ENCODE results near the gene IWS1.

Gene IWS1

DNA sequence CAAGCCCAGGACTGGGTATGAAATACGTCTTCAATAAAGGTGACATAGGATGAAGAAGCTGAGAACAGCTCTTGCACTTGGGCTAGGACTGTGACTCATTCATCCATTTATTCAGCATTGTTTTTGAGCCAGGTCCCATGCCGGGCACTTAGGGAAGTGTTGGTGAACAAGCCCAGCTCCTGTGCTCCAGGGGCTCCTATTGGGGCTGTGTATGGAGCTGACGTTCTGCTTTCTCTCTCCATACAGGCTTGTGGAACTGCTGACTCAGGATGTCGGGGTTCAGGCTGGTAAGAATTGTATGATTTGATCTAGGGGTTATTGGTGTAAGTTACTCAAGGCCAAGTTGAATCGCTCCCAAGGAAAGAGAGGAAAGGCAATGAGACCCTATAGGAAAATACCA, 33.2 kb upstream of the IWS1 start:
- no peak overlapping the region for H2BK15ac ChIP-seq (replicated peaks; ENCODE audit: low read depth)
- no CpG with 5 or more reads among the region's 5 CpGs for WGBS (ENCODE audit: extremely low coverage, insufficient coverage, low lambda C conversion rate)

DNA sequence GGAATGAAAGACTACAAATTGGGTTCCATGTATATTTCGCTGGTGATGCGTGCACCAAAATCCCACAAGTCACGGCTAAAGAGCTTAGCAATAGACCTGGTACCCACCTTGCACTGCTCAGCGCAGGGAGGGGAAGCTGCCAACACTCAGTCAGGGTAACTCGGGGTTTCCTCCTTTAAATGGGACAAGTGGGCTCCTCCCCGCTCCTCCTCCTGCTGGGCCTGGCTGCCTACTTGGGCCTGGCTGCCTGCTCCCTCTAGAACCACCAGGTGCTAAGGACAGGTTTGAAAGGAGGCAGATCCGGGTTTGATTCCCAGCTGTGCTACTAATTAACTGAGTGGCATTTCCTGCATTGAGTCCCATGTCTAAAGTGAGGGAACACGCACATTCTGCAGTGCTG, 32.6 kb upstream of the IWS1 start:
- no peak overlapping the region for H4K8ac ChIP-seq (ENCODE audit: low read depth, low read length)
- no peak overlapping the region for H3K56ac ChIP-seq (ENCODE audit: low read length)
- no peaks in the 10 kb centered on the region for H3K4me1 ChIP-seq (ENCODE audit: control insufficient read depth, low read depth, low read length)
- H3K36me3 ChIP-seq (ENCODE audit: control insufficient read depth, insufficient read depth, low read length): no peaks in the 10 kb centered on the region
- no peaks in the 10 kb centered on the region for H3K79me2 ChIP-seq (ENCODE audit: control insufficient read depth, insufficient read depth, low read length)
- no peak overlapping the region for H3K9ac ChIP-seq (ENCODE audit: low read length)
- no peak overlapping the region for H2AK5ac ChIP-seq (ENCODE audit: low read length)
- no peak overlapping the region for H2BK120ac ChIP-seq (ENCODE audit: low read depth, low read length)
- no peak overlapping the region for H3K4ac ChIP-seq (ENCODE audit: low read depth, low read length)
- no peak overlapping the region for H3K4me3 ChIP-seq (ENCODE audit: low read length)
- no CpG with 5 or more reads among the region's 8 CpGs for WGBS (ENCODE audit: extremely low coverage, insufficient coverage, low lambda C conversion rate)
- H3K27ac ChIP-seq (ENCODE audit: low read depth, low read length): no peak overlapping the region
- no peak for DNase-seq
- no peak overlapping the region for H2BK5ac ChIP-seq (ENCODE audit: low read length)
- H4K5ac ChIP-seq (ENCODE audit: low read length): no peak overlapping the region
- no peak overlapping the region for H2BK15ac ChIP-seq (replicated peaks; ENCODE audit: low read depth)
- H3K23ac ChIP-seq (ENCODE audit: low read length): no peak overlapping the region
- no peak overlapping the region for H3K18ac ChIP-seq (ENCODE audit: low read length)
- no peak overlapping the region for H3K4me2 ChIP-seq (ENCODE audit: low read length)
- no peaks in the 10 kb centered on the region for H3K79me1 ChIP-seq (ENCODE audit: low read length)
- no peaks in the 10 kb centered on the region for H3K27me3 ChIP-seq (ENCODE audit: insufficient read depth, low read length, poor library complexity)

More for the DNA sequence above, 33.2 kb upstream of the IWS1 start:
- Histone ChIP-seq H3K27ac (ENCODE audit: low read depth, low read length) (no peak overlapping the region), H3K36me3 (ENCODE audit: control insufficient read depth, insufficient read depth, low read length) (no peaks in the 10 kb centered on the region), H3K4me1 (ENCODE audit: control insufficient read depth, low read depth, low read length) (no peaks in the 10 kb centered on the region), H2BK5ac (ENCODE audit: low read length) (no peak overlapping the region), H4K5ac (ENCODE audit: low read length) (no peak overlapping the region), H2AK5ac (ENCODE audit: low read length) (no peak overlapping the region), H3K4me2 (ENCODE audit: low read length) (no peak overlapping the region), H3K18ac (ENCODE audit: low read length) (no peak overlapping the region), H4K8ac (ENCODE audit: low read depth, low read length) (no peak overlapping the region), H3K23ac (ENCODE audit: low read length) (no peak overlapping the region), H3K79me1 (ENCODE audit: low read length) (no peaks in the 10 kb centered on the region), H3K9ac (ENCODE audit: low read length) (no peak overlapping the region), H3K4ac (ENCODE audit: low read depth, low read length) (no peak overlapping the region), H3K56ac (ENCODE audit: low read length) (no peak overlapping the region), H3K4me3 (ENCODE audit: low read length) (no peak overlapping the region), H3K79me2 (ENCODE audit: control insufficient read depth, insufficient read depth, low read length) (no peaks in the 10 kb centered on the region), H2BK120ac (ENCODE audit: low read depth, low read length) (no peak overlapping the region), H3K27me3 (ENCODE audit: insufficient read depth, low read length, poor library complexity) (no peaks in the 10 kb centered on the region)
- DNase-seq: no peak

DNA sequence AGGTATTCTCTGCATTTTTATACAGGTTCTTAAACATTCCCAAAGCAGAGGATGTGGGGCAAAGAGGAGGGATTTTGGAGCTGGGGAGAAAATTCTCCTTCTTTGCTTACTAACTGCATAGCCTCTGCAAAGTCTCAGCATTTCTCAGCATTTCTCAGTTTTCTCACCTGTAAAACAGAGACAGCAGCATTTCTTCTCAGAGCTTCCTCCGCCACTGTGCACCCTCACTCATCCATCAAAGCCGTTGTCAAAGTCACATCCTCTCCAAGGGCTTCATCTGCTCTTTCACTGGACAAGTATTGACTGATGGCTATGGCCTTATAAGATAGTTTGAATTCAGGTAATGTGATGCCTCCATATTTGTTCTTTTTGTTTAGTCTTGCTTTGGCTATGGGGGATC, 26.6 kb upstream of the IWS1 start:
- Histone ChIP-seq H3K4me2 (ENCODE audit: low read length) (no peak overlapping the region), H2BK15ac (replicated peaks; ENCODE audit: low read depth) (no peak overlapping the region), H3K79me2 (ENCODE audit: control insufficient read depth, insufficient read depth, low read length) (no peaks in the 10 kb centered on the region), H3K23ac (ENCODE audit: low read length) (no peak overlapping the region), H3K18ac (ENCODE audit: low read length) (no peak overlapping the region), H4K8ac (ENCODE audit: low read depth, low read length) (no peak overlapping the region), H3K56ac (ENCODE audit: low read length) (no peak overlapping the region), H3K27me3 (ENCODE audit: insufficient read depth, low read length, poor library complexity) (no peaks in the 10 kb centered on the region), H3K79me1 (ENCODE audit: low read length) (no peaks in the 10 kb centered on the region), H3K4me3 (ENCODE audit: low read length) (no peak overlapping the region), H3K27ac (ENCODE audit: low read depth, low read length) (no peak overlapping the region), H3K4me1 (ENCODE audit: control insufficient read depth, low read depth, low read length) (no peaks in the 10 kb centered on the region), H2BK5ac (ENCODE audit: low read length) (no peak overlapping the region), H3K9ac (ENCODE audit: low read length) (no peak overlapping the region), H2BK120ac (ENCODE audit: low read depth, low read length) (no peak overlapping the region), H4K5ac (ENCODE audit: low read length) (no peak overlapping the region), H2AK5ac (ENCODE audit: low read length) (no peak overlapping the region), H3K4ac (ENCODE audit: low read depth, low read length) (no peak overlapping the region), H3K36me3 (ENCODE audit: control insufficient read depth, insufficient read depth, low read length) (no peaks in the 10 kb centered on the region)
- WGBS (ENCODE audit: extremely low coverage, insufficient coverage, low lambda C conversion rate): no CpG with 5 or more reads among the region's 2 CpGs
- no peak for DNase-seq

DNA sequence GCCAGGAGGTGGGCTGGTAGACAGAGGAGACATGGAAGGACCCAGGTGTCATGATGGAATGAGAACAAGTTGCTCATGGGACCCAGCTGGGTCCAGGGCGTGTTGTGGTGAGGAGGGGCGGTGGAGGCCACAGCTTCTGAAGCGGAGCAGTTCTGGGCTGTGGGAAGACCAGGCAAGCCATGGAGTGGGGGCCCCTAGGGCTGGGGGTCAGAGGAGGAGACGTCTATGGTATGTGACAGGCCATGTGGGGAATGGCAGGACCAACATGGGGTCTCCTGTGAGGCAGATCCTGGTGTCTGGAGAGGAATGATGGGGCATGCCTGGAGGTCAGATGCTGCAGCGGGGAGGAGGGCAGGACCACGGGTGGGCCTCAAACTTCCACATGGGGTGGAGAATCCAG, 26.0 kb upstream of the IWS1 start:
- no peaks in the 10 kb centered on the region for H3K79me1 ChIP-seq (ENCODE audit: low read length)

DNA sequence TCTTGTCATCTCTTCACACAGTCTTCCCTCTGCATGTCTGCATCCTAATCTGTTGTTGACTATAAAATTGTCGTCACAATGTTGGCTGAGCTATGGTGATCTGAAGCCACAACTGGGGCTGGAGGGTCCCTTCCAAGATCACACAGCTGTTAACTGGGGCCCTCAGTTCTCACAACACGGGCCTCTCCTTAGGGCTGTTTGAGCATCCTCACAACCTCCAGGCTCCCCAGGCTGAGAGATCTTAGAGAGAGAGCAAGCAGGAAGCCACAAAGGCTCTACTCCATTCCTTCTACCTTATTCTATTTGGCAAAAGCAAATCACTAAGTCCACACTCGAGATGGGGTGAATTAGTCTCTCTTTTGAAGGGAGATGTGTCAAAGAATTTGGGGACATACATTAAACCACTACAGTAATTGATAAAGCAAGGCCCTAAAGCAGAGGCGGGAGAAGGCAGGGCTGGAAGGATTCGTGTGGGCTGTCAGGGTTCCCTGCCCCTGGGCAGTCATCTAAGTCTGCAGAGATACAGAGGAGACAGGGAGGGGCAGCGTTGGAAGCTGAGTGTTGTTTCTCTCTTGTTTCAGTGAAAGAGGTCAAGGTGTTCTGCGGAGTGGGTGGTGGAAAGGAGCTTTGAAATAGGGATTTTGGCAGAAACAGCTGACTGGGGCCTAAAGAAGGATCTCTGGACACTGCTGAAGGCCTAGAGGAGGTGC, 25.1 kb upstream of the IWS1 start:
- Histone ChIP-seq H3K4me3 (ENCODE audit: low read length) (no peak overlapping the region), H3K36me3 (ENCODE audit: control insufficient read depth, insufficient read depth, low read length) (no peaks in the 10 kb centered on the region), H3K4me2 (ENCODE audit: low read length) (no peak overlapping the region), H4K5ac (ENCODE audit: low read length) (no peak overlapping the region), H3K4me1 (ENCODE audit: control insufficient read depth, low read depth, low read length) (no peaks in the 10 kb centered on the region), H3K79me2 (ENCODE audit: control insufficient read depth, insufficient read depth, low read length) (no peaks in the 10 kb centered on the region), H2AK5ac (ENCODE audit: low read length) (no peak overlapping the region), H2BK120ac (ENCODE audit: low read depth, low read length) (no peak overlapping the region), H3K4ac (ENCODE audit: low read depth, low read length) (no peak overlapping the region), H2BK5ac (ENCODE audit: low read length) (no peak overlapping the region), H4K8ac (ENCODE audit: low read depth, low read length) (no peak overlapping the region), H3K27ac (ENCODE audit: low read depth, low read length) (no peak overlapping the region), H3K23ac (ENCODE audit: low read length) (no peak overlapping the region), H3K79me1 (ENCODE audit: low read length) (no peaks in the 10 kb centered on the region), H2BK15ac (replicated peaks; ENCODE audit: low read depth) (no peak overlapping the region), H3K18ac (ENCODE audit: low read length) (no peak overlapping the region), H3K27me3 (ENCODE audit: insufficient read depth, low read length, poor library complexity) (no peaks in the 10 kb centered on the region), H3K56ac (ENCODE audit: low read length) (no peak overlapping the region), H3K9ac (ENCODE audit: low read length) (no peak overlapping the region)
- no peak for DNase-seq
- no CpG with 5 or more reads among the region's 7 CpGs for WGBS (ENCODE audit: extremely low coverage, insufficient coverage, low lambda C conversion rate)

More for the DNA sequence above, 26.0 kb upstream of the IWS1 start:
- Histone ChIP-seq H2AK5ac (ENCODE audit: low read length) (no peak overlapping the region), H3K36me3 (ENCODE audit: control insufficient read depth, insufficient read depth, low read length) (no peaks in the 10 kb centered on the region), H3K4me2 (ENCODE audit: low read length) (no peak overlapping the region), H3K27ac (ENCODE audit: low read depth, low read length) (no peak overlapping the region), H2BK120ac (ENCODE audit: low read depth, low read length) (no peak overlapping the region), H3K56ac (ENCODE audit: low read length) (no peak overlapping the region), H3K9ac (ENCODE audit: low read length) (no peak overlapping the region), H4K5ac (ENCODE audit: low read length) (no peak overlapping the region), H3K79me2 (ENCODE audit: control insufficient read depth, insufficient read depth, low read length) (no peaks in the 10 kb centered on the region), H4K8ac (ENCODE audit: low read depth, low read length) (no peak overlapping the region), H2BK5ac (ENCODE audit: low read length) (no peak overlapping the region), H3K18ac (ENCODE audit: low read length) (no peak overlapping the region), H3K23ac (ENCODE audit: low read length) (no peak overlapping the region), H2BK15ac (replicated peaks; ENCODE audit: low read depth) (no peak overlapping the region), H3K4me3 (ENCODE audit: low read length) (no peak overlapping the region), H3K27me3 (ENCODE audit: insufficient read depth, low read length, poor library complexity) (no peaks in the 10 kb centered on the region), H3K4ac (ENCODE audit: low read depth, low read length) (no peak overlapping the region), H3K4me1 (ENCODE audit: control insufficient read depth, low read depth, low read length) (no peaks in the 10 kb centered on the region)
- no peak for DNase-seq
- no CpG with 5 or more reads among the region's 6 CpGs for WGBS (ENCODE audit: extremely low coverage, insufficient coverage, low lambda C conversion rate)

DNA sequence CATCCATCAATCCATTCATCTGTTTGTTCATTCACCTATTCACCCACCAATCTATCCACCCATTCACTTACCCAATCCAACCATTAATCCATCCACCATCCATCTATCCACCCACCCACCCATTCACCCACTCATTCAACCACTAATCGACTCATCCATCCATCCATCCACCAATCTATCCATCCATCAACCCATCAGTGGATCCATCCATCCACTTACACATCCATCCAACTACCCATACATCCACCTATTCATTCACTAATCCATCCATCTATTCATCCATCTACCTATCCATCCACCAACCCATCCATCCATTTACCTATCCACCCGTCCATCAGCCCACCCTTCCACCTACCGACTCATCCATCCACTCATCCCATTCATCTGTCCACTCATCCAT, 20.5 kb upstream of the IWS1 start:
- no peak overlapping the region for H3K4ac ChIP-seq (ENCODE audit: low read depth, low read length)
- DNase-seq: no peak
- H2BK5ac ChIP-seq (ENCODE audit: low read length): no peak overlapping the region
- no peak overlapping the region for H4K8ac ChIP-seq (ENCODE audit: low read depth, low read length)
- H3K23ac ChIP-seq (ENCODE audit: low read length): no peak overlapping the region
- 100% methylated on average over 1 of the region's 3 CpGs for WGBS (ENCODE audit: extremely low coverage, insufficient coverage, low lambda C conversion rate)
- no peak overlapping the region for H3K18ac ChIP-seq (ENCODE audit: low read length)
- no peak overlapping the region for H2AK5ac ChIP-seq (ENCODE audit: low read length)
- H3K27ac ChIP-seq (ENCODE audit: low read depth, low read length): no peak overlapping the region
- no peaks in the 10 kb centered on the region for H3K79me2 ChIP-seq (ENCODE audit: control insufficient read depth, insufficient read depth, low read length)
- H2BK15ac ChIP-seq (replicated peaks; ENCODE audit: low read depth): no peak overlapping the region
- H2BK120ac ChIP-seq (ENCODE audit: low read depth, low read length): no peak overlapping the region
- no peak overlapping the region for H3K56ac ChIP-seq (ENCODE audit: low read length)
- no peak overlapping the region for H3K4me3 ChIP-seq (ENCODE audit: low read length)
- H4K5ac ChIP-seq (ENCODE audit: low read length): no peak overlapping the region
- no peaks in the 10 kb centered on the region for H3K79me1 ChIP-seq (ENCODE audit: low read length)
- no peaks in the 10 kb centered on the region for H3K36me3 ChIP-seq (ENCODE audit: control insufficient read depth, insufficient read depth, low read length)
- no peak overlapping the region for H3K9ac ChIP-seq (ENCODE audit: low read length)
- no peaks in the 10 kb centered on the region for H3K27me3 ChIP-seq (ENCODE audit: insufficient read depth, low read length, poor library complexity)
- peaks cover 3% of the 10 kb centered on the region for H3K4me1 ChIP-seq (ENCODE audit: control insufficient read depth, low read depth, low read length)
- no peak overlapping the region for H3K4me2 ChIP-seq (ENCODE audit: low read length)

Data from mesendoderm (in vitro differentiated cells).